MM.1S (cell line): Measurements from ENCODE around the gene BFSP1.

Experiments
- DNase-seq: peaks from one replicate; pipeline ENCODE4 v3.0.0-alpha.2; 2015
- H2AFZ ChIP-seq: fragments of 300-600 bp; sonication (generic); 2 replicates; pipeline ENCODE4 v1.6.0; 2016; ENCODE audit warnings: antibody characterized with exemption, low read length
- H3F3A ChIP-seq: fragments of 300-600 bp; sonication (generic); 2 replicates; pipeline ENCODE4 v1.6.1; 2016; ENCODE audit warnings: mild to moderate bottlenecking, antibody characterized with exemption, low read length, moderate library complexity, mixed read lengths; ENCODE audit not compliant: insufficient read depth
- H3K27ac ChIP-seq: fragments of 300-600 bp; sonication (generic); 2 replicates; pipeline ENCODE4 v1.5.1; 2016; ENCODE audit warnings: mild to moderate bottlenecking, low read length
- H3K27me3 ChIP-seq: fragments of 300-600 bp; sonication (generic); replicated peaks from 2 replicates; pipeline ENCODE4 v1.6.0; 2016; ENCODE audit warnings: low read length; ENCODE audit not compliant: insufficient read depth
- H3K36me3 ChIP-seq: fragments of 300-600 bp; sonication (generic); replicated peaks from 2 replicates; pipeline ENCODE4 v1.6.1; 2016; ENCODE audit warnings: mild to moderate bottlenecking, low read length, mixed read lengths; ENCODE audit not compliant: insufficient read depth
- H3K4me1 ChIP-seq: fragments of 300-600 bp; sonication (generic); 2 replicates; pipeline ENCODE4 v1.6.1; 2016; ENCODE audit warnings: low read length, mixed read lengths
- H3K4me2 ChIP-seq: fragments of 300-600 bp; sonication (generic); 2 replicates; pipeline ENCODE4 v1.6.0; 2016; ENCODE audit warnings: low read depth, low read length
- H3K4me3 ChIP-seq: fragments of 300-600 bp; sonication (generic); 2 replicates; pipeline ENCODE4 v1.5.1; 2016; ENCODE audit warnings: low read length, mixed read lengths
- H3K79me2 ChIP-seq: fragments of 300-600 bp; sonication (generic); 2 replicates; pipeline ENCODE4 v1.6.1; 2016; ENCODE audit warnings: mixed run types, low read length, mixed read lengths
- H3K9ac ChIP-seq: fragments of 300-600 bp; sonication (generic); 2 replicates; pipeline ENCODE4 v1.6.1; 2016; ENCODE audit warnings: low read length, mixed read lengths
- H3K9me2 ChIP-seq: fragments of 300-600 bp; sonication (generic); replicated peaks from 2 replicates; pipeline ENCODE4 v1.6.1; 2016; ENCODE audit warnings: mild to moderate bottlenecking, low read length, mixed read lengths; ENCODE audit not compliant: insufficient read depth
- H3K9me3 ChIP-seq: fragments of 300-600 bp; sonication (generic); replicated peaks from 2 replicates; pipeline ENCODE4 v1.6.1; 2016; ENCODE audit warnings: mild to moderate bottlenecking, low read length, mixed read lengths; ENCODE audit not compliant: insufficient read depth
- H4K20me1 ChIP-seq: fragments of 300-600 bp; sonication (generic); 2 replicates; pipeline ENCODE4 v1.6.1; 2016; ENCODE audit warnings: mild to moderate bottlenecking, low read length, moderate library complexity, mixed read lengths; ENCODE audit not compliant: insufficient read depth
- EZH2 ChIP-seq: fragments of 300-600 bp; sonication (generic); optimal IDR thresholded peaks from 2 replicates; pipeline ENCODE3; 2017; ENCODE audit warnings: low read depth, mild to moderate bottlenecking, antibody characterized with exemption, low read length, mixed read lengths
- EZH2phosphoT487 ChIP-seq: fragments of 300-600 bp; sonication (generic); IDR thresholded peaks from 2 replicates; pipeline ENCODE4 v1.6.1; 2018; ENCODE audit warnings: antibody characterized with exemption, low read length
- TF ChIP-seq, protein P1 (sequence below): fragments of 300-600 bp; sonication (generic); IDR thresholded peaks from 2 replicates; pipeline ENCODE4 v1.5.1; 2016; ENCODE audit warnings: antibody characterized with exemption, low read length, mixed read lengths

The BFSP1 gene

DNA sequence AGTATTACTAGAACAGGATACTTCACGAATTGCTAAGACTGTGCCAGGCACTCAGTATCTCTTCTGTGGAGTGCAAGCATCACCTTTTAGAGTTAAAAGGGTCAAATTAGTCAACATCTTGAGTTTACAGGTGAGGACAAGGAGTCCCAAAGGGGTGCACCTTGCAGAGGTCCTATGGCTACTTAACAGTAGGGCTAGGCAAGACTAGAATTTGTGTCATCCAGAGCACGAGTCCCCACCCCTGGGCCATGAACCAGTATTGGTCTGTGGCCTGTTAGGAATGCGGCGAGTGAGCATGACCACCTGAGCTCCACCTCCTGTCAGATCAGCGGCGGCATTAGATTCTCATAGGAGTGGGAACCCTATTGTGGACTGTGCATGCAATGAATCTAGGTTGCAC, 28.2 kb upstream of the BFSP1 start:
- Histone ChIP-seq H2AFZ (no peak overlapping the region), H3K9ac (no peak overlapping the region), H3K4me1 (no peaks in the 10 kb centered on the region)

DNA sequence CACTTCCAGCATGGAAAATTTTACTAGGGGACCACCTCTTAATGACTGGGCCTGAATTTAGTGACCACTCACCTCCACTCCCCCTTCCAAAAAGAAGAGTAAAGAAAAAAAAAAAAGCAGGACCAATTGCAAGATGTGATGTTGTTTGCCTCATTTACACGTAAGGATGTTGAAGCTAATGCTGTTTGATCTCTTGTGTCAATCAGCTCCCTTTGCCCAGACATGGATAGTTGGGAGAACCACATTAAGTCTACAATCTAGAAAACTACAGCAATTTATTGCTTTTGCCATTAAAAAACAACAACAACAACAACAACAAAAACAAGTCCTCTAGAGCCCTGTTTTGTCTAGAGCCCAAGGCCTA, 27.7 kb upstream of the BFSP1 start:
- Histone ChIP-seq H3K9me3 (no peaks in the 10 kb centered on the region), H3K36me3 (no peaks in the 10 kb centered on the region), H3K9ac (no peak overlapping the region), H3K9me2 (no peaks in the 10 kb centered on the region), H3K4me1 (no peaks in the 10 kb centered on the region), H3K27me3 (no peaks in the 10 kb centered on the region), H4K20me1 (no peaks in the 10 kb centered on the region), H3K27ac (no peak overlapping the region), H2AFZ (no peak overlapping the region), H3K4me3 (no peak overlapping the region), H3K4me2 (no peak overlapping the region), H3F3A (no peaks in the 10 kb centered on the region), H3K79me2 (no peaks in the 10 kb centered on the region)
- DNase-seq: no peak
- TF ChIP-seq, protein P1, sequence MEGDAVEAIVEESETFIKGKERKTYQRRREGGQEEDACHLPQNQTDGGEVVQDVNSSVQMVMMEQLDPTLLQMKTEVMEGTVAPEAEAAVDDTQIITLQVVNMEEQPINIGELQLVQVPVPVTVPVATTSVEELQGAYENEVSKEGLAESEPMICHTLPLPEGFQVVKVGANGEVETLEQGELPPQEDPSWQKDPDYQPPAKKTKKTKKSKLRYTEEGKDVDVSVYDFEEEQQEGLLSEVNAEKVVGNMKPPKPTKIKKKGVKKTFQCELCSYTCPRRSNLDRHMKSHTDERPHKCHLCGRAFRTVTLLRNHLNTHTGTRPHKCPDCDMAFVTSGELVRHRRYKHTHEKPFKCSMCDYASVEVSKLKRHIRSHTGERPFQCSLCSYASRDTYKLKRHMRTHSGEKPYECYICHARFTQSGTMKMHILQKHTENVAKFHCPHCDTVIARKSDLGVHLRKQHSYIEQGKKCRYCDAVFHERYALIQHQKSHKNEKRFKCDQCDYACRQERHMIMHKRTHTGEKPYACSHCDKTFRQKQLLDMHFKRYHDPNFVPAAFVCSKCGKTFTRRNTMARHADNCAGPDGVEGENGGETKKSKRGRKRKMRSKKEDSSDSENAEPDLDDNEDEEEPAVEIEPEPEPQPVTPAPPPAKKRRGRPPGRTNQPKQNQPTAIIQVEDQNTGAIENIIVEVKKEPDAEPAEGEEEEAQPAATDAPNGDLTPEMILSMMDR: no peak
- TF ChIP-seq EZH2phosphoT487 (no peak), EZH2 (no peak)

More for the DNA sequence above, 28.2 kb upstream of the BFSP1 start:
- no peak for DNase-seq
- Histone ChIP-seq H3K9me3 (no peaks in the 10 kb centered on the region), H4K20me1 (no peaks in the 10 kb centered on the region), H3K4me3 (no peak overlapping the region), H3K27ac (no peak overlapping the region), H3F3A (no peaks in the 10 kb centered on the region), H3K27me3 (no peaks in the 10 kb centered on the region), H3K4me2 (no peak overlapping the region), H3K9me2 (no peaks in the 10 kb centered on the region), H3K36me3 (no peaks in the 10 kb centered on the region), H3K79me2 (no peaks in the 10 kb centered on the region)
- TF ChIP-seq EZH2phosphoT487: no peak
- no peak for TF ChIP-seq EZH2
- TF ChIP-seq, protein P1: no peak

DNA sequence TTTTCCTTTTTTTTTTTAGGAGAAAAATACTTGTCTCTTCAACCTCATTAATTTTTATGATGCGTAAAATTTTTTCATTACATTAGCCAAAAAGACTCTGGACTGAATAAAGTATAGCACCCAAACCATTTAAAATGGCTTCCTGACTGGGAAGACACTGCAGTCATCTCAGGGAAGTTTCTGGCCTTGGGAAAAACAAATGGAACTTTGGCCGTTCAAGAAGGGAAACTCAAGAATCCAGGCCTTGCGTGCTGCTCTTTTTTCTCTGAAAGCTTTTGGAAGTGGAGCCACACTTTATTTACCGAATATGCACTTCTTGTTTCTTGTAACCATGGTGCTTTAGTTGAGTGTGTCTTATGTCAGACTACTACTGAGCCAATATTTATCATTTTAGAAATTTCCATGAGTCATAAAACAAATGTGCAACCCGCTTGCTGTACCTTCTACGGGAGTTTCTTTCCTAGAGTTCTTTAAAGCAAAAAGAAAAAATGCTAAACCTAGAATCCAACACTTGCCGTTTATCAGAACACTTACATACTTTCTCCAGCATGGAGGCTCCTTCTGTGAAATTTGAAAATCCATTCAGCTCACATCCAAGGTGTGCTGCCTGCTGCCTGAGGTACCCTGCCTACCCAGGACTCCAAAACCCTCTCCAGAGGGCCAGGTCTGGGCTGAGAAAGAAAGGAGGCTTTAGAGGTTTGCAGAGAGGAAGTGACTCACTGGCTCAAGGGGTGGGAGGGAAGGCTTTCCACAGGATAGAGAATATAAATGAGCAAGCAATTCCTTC, 27.2 kb upstream of the BFSP1 start:
- H3K27me3 ChIP-seq: no peaks in the 10 kb centered on the region
- no peaks in the 10 kb centered on the region for H3K4me1 ChIP-seq
- no peak overlapping the region for H3K9ac ChIP-seq
- DNase-seq: no peak
- no peak overlapping the region for H3K4me2 ChIP-seq
- H2AFZ ChIP-seq: no peak overlapping the region
- no peaks in the 10 kb centered on the region for H3K9me3 ChIP-seq
- no peaks in the 10 kb centered on the region for H3K79me2 ChIP-seq
- H4K20me1 ChIP-seq: no peaks in the 10 kb centered on the region
- H3K9me2 ChIP-seq: no peaks in the 10 kb centered on the region
- no peaks in the 10 kb centered on the region for H3F3A ChIP-seq
- no peak overlapping the region for H3K4me3 ChIP-seq
- no peak overlapping the region for H3K27ac ChIP-seq
- no peak for TF ChIP-seq EZH2
- H3K36me3 ChIP-seq: no peaks in the 10 kb centered on the region

DNA sequence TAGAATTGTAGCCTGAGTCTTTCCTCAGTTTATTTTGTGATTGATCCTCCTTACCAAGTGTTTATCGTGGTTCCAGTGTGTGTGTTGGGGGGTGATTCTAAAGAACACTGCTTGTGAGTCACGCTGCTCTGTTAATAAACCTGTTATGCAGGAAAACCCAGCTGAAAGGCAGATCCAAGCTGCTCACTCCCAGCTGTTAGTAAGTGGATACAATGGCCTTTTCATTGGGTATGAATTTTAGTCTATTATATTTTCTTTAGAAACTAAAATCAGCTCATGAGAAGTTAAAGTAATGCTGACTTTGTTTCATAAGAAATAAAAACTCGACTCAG, 26.5 kb upstream of the BFSP1 start:
- H3K36me3 ChIP-seq: no peaks in the 10 kb centered on the region
- H3K4me2 ChIP-seq: no peak overlapping the region
- no peak overlapping the region for H2AFZ ChIP-seq
- no peaks in the 10 kb centered on the region for H3F3A ChIP-seq
- H3K27me3 ChIP-seq: no peaks in the 10 kb centered on the region
- no peaks in the 10 kb centered on the region for H3K9me3 ChIP-seq
- no peaks in the 10 kb centered on the region for H3K4me1 ChIP-seq
- H3K9me2 ChIP-seq: no peaks in the 10 kb centered on the region
- no peak overlapping the region for H3K4me3 ChIP-seq
- no peaks in the 10 kb centered on the region for H4K20me1 ChIP-seq
- TF ChIP-seq, protein P1: no peak
- TF ChIP-seq EZH2 (no peak), EZH2phosphoT487 (no peak)
- no peak overlapping the region for H3K27ac ChIP-seq
- no peak for DNase-seq
- H3K9ac ChIP-seq: no peak overlapping the region
- no peaks in the 10 kb centered on the region for H3K79me2 ChIP-seq
